Fibroblast of villous mesenchyme (primary cell): ENCODE results near the gene KRT84. TPM values are rescaled to one million over a fixed set of nuclear protein-coding genes. Genes with fewer than 3 reads are reported as not detected.

Source experiments
- DNase-seq: peaks from one replicate; pipeline ENCODE4 v3.0.0-alpha.2; 2010; ENCODE audit warnings: low read depth
- H3K4me3 ChIP-seq: 2 replicates; pipeline ENCODE4 v1.5.1; 2011; ENCODE audit warnings: low read depth, mild to moderate bottlenecking, low read length
- total RNA-seq: library from RNA; depleted of rRNA; stranded (reverse); fragments of >200 nt; gene quantifications from 2 replicates; pipeline ENCODE4 v1.2.3, GENCODE V29; 2012
- TF ChIP-seq, protein P1 (sequence below): IDR thresholded peaks from 2 replicates; pipeline ENCODE4 v1.5.1; 2012; ENCODE audit warnings: low read depth, mild to moderate bottlenecking, low read length; ENCODE audit not compliant: insufficient read depth

The KRT84 gene
- total RNA-seq, 1 donor: not detected

- DNase-seq: no peak
- TF ChIP-seq, protein P1, sequence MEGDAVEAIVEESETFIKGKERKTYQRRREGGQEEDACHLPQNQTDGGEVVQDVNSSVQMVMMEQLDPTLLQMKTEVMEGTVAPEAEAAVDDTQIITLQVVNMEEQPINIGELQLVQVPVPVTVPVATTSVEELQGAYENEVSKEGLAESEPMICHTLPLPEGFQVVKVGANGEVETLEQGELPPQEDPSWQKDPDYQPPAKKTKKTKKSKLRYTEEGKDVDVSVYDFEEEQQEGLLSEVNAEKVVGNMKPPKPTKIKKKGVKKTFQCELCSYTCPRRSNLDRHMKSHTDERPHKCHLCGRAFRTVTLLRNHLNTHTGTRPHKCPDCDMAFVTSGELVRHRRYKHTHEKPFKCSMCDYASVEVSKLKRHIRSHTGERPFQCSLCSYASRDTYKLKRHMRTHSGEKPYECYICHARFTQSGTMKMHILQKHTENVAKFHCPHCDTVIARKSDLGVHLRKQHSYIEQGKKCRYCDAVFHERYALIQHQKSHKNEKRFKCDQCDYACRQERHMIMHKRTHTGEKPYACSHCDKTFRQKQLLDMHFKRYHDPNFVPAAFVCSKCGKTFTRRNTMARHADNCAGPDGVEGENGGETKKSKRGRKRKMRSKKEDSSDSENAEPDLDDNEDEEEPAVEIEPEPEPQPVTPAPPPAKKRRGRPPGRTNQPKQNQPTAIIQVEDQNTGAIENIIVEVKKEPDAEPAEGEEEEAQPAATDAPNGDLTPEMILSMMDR: no peak
- H3K4me3 ChIP-seq: no peak overlapping the region
Measured at GRCh38 chr12:52428121-52428520, 42.7 kb upstream of the KRT84 start.

DNA sequence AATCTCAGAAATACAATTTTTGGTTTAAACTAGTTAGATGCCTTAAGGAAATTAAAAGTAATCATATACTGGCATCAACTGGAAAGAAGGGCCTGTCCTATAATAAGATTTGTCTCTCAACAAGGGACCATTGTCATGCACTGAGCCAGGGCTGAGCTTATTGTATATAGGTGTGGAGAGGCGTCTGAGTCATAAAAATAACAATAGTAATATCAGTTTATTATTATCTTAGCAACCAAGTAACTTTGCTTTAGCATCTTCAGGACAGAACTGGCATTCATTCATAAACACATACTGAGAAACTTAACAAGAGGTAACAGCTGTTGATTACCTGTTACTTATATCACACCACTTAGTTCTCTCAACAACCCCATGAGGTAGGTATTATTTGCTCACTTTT lies 41.6 kb upstream of the KRT84 start:
- no peak for DNase-seq
- TF ChIP-seq, protein P1: no peak
- H3K4me3 ChIP-seq: no peak overlapping the region

DNA sequence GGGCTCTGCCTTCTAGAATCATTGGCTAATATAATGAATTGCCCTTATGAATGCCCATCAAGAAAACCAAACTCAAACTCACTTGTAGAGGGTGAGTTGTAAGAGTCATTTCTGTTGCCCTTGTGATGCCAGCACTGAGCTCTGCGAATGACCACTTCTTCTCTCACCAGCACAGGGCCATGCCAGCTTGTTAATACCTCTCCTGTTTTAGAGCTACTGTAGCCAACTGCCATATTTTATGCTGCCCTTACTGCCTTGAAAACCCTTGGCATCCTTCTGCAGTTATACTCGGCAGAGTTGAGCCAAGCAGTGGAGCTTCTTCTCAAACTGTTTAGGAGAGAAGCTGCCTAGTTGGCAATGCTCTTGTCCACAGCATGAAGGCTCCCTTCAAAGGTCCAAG lies 40.6 kb upstream of the KRT84 start:
- TF ChIP-seq, protein P1: no peak
- no peak for DNase-seq
- no peak overlapping the region for H3K4me3 ChIP-seq

DNA sequence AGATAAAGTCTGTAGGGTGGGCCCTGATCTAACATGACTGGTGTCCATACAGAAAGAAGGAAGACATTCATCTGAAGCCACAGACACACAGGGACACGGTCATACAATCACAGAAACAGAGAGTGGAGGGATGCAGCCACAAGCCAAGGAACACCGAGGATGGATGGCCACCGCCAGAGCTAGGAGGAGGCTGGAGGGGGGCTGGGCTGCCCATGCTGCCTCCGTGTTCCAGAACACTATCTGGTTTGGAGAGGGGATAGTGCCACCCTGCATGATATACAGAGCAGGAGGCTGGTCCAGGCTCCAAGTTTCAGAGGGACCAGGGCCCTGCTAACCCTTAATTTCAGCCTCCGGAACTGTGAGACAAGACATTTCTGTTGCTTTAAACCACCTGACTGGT lies 40.0 kb upstream of the KRT84 start:
- H3K4me3 ChIP-seq: no peak overlapping the region
- TF ChIP-seq, protein P1: no peak
- no peak for DNase-seq

- no peak for DNase-seq
- TF ChIP-seq, protein P1: no peak
- H3K4me3 ChIP-seq: no peak overlapping the region
Measured at GRCh38 chr12:52423661-52424500, 38.4 kb upstream of the KRT84 start.

DNA sequence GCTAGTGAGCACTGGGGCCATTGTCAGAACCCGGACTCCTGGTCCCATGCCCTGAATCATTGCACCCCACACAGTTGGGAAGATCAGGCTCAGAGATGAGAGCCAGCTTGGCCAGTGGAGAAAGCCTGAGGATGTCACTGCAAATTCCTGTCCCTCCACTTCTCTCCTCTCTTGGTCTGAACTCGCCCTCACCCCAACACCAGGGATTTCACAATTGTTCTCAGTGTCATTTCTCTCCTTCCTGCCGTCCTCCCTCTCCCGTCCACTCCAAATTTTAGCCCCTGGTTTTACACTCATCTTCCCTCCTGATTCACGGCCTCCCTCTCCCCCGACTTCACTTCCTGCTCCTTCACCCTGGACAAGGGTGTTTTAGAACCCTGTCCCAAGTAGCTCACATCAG lies 37.6 kb upstream of the KRT84 start:
- DNase-seq: peak; percentile 18
- H3K4me3 ChIP-seq: no peak overlapping the region
- TF ChIP-seq, protein P1: no peak
